Left ventricle myocardium inferior (tissue), 1 donor: Measurements from ENCODE around the gene IGIP. TPM values are rescaled to one million over a fixed set of nuclear protein-coding genes. Genes with fewer than 3 reads are reported as not detected.

Experiments used
- DNase-seq: peaks from one replicate; pipeline ENCODE4 v3.0.0-alpha.2; 2020
- H3K27ac ChIP-seq: fragments of 200-600 bp; replicated peaks from 2 replicates; pipeline ENCODE4 v1.8.0; 2021
- H3K27me3 ChIP-seq: fragments of 200-600 bp; 2 replicates; pipeline ENCODE4 v1.8.0; 2021; ENCODE audit warnings: low read depth
- H3K36me3 ChIP-seq: fragments of 200-600 bp; 2 replicates; pipeline ENCODE4 v1.8.0; 2021
- H3K4me1 ChIP-seq: fragments of 200-600 bp; 2 replicates; pipeline ENCODE4 v1.8.0; 2021
- H3K4me3 ChIP-seq: fragments of 200-600 bp; 2 replicates; pipeline ENCODE4 v1.8.0; 2021; ENCODE audit warnings: mild to moderate bottlenecking, moderate library complexity
- H3K9me3 ChIP-seq: fragments of 200-600 bp; replicated peaks from 2 replicates; pipeline ENCODE4 v1.8.0; 2021
- CTCF ChIP-seq: fragments of 200-600 bp; IDR thresholded peaks from 2 replicates; pipeline ENCODE4 v1.8.0; 2021; ENCODE audit warnings: antibody characterized with exemption, mild to moderate bottlenecking, borderline replicate concordance
- intact Hi-C: fragments of 100-400 bp; cut with micrococcal nuclease; formaldehyde crosslinking; loops from one replicate; pipeline ENCODE4 v1.11.0; 2022
- long read RNA-seq: library from polyadenylated mRNA; unstranded; transcript quantifications from one replicate; pipeline ENCODE4 v2.0.0, GENCODE V29; 2021
- total RNA-seq: library from RNA; stranded (reverse); fragmentation: NEBNext Ultra II Directional; extraction: Animal tissue kit (Norgen Biotek cat#: 25700); gene quantifications from one replicate; pipeline ENCODE4 v1.2.1, GENCODE V29; 2021
- donor health status: DM: no; HTN: yes; CAD: no; lungs with severe emphysema.

The IGIP gene
- 12.0 TPM for total RNA-seq
- long read RNA-seq, partial matches to known transcripts, result 0 of 3 reads
- long read RNA-seq, other reads (novel, unspliced or antisense), result 0 of 3 reads

- Histone ChIP-seq H3K27me3 (no peaks in the 10 kb centered on the region), H3K4me1 (peaks cover 28% of the 10 kb centered on the region), H3K27ac (no peak within 1 kb of the TSS), H3K36me3 (no peaks in the 10 kb centered on the region), H3K9me3 (no peaks in the 10 kb centered on the region), H3K4me3 (no peak within 1 kb of the TSS)
- DNase-seq, result no peak
- intact Hi-C loops, result no loop called here
- TF ChIP-seq CTCF, result no peak
Observed at GRCh38 chr5:140125637-140126036, at the start of gene IGIP. Gene IGIP (plus strand): TSS chr5:140125937. CDS start chr5:140128477, 2,540 bp downstream.

- intact Hi-C loops, result no loop called here
- no peak for DNase-seq
- no peak for TF ChIP-seq CTCF
- no peak overlapping the region for H3K27ac ChIP-seq
- H3K9me3 ChIP-seq, result no peaks in the 10 kb centered on the region
- no peak overlapping the region for H3K4me3 ChIP-seq
- no peaks in the 10 kb centered on the region for H3K36me3 ChIP-seq
- H3K27me3 ChIP-seq, result no peaks in the 10 kb centered on the region
- H3K4me1 ChIP-seq, result no peaks in the 10 kb centered on the region
Observed at GRCh38 chr5:140076142-140076541, 49.6 kb upstream of the IGIP start.

- TF ChIP-seq CTCF, result no peak
- H3K9me3 ChIP-seq, result no peaks in the 10 kb centered on the region
- no peaks in the 10 kb centered on the region for H3K4me1 ChIP-seq
- H3K27ac ChIP-seq, result no peak overlapping the region
- H3K36me3 ChIP-seq, result no peaks in the 10 kb centered on the region
- DNase-seq, result no peak
- no peak overlapping the region for H3K4me3 ChIP-seq
- intact Hi-C loops, result no loop called here
- H3K27me3 ChIP-seq, result no peaks in the 10 kb centered on the region
Observed at GRCh38 chr5:140076788-140077187, 48.9 kb upstream of the IGIP start.

DNA sequence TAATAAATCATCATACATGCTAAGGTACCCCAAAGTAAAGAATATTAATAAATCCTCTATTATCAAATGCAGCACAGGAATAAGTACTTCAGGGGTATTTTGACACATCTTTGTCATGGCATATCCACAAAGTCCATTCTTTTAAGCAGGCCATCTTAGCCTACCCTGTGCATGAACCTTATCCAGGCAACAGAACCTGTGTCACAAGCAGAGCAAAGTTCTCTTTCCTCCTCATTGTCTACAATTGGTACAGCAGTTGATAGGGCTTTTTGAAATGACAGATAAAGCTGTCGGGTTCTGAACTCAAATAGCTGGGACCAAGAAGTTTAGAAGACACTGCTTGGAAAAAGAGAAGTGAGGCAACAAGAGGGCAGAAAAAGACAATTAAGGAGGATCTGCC lies 42.6 kb upstream of the IGIP start:
- no peaks in the 10 kb centered on the region for H3K36me3 ChIP-seq
- H3K27ac ChIP-seq, result no peak overlapping the region
- no peaks in the 10 kb centered on the region for H3K4me1 ChIP-seq
- no peak overlapping the region for H3K4me3 ChIP-seq
- no peak for DNase-seq
- H3K9me3 ChIP-seq, result no peaks in the 10 kb centered on the region
- intact Hi-C loops, result no loop called here
- no peak for TF ChIP-seq CTCF
- no peaks in the 10 kb centered on the region for H3K27me3 ChIP-seq

DNA sequence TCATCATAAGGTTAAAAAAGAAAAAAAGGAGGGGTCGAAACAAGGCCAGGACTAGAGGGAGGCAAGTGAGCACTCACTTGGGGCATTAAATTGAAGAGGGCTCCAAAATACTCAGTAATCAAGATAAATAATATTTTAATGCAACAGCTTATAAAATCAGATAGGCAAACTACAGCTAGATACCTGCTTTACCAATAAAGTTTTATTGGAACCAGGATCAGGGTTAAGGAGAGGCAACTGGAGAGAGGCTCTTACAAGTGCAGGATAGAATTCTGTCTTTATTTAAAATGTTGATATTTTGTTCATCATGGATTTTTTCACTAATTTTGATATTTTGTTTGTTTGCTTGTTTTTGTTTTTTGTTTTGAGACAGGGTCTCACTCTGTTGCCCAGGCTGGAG lies 42.1 kb upstream of the IGIP start:
- Histone ChIP-seq H3K4me1 (no peaks in the 10 kb centered on the region), H3K27ac (no peak overlapping the region), H3K9me3 (no peaks in the 10 kb centered on the region), H3K36me3 (no peaks in the 10 kb centered on the region), H3K27me3 (no peaks in the 10 kb centered on the region), H3K4me3 (no peak overlapping the region)
- intact Hi-C loops, result no loop called here
- DNase-seq, result no peak
- TF ChIP-seq CTCF, result no peak

DNA sequence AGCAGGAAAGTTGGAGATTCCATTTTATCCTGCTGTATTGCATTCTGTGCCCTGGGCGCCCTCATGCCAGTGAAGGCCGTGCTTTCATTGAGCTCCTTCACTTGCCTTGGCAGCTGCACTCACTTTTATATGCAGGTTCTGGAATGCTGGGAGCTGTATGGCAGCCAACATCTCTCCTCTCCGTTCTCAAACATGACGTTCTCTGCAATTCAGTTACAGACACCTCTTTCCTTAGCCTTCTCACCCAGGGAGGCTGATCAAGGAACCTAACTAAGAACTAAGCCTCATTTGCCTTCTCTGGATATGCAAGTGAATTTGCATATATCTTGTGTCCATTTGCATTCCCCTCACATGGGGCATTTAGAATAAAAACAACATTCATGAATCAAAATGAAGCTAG lies 41.2 kb upstream of the IGIP start:
- intact Hi-C loops, result no loop called here
- Histone ChIP-seq H3K36me3 (no peaks in the 10 kb centered on the region), H3K4me1 (no peaks in the 10 kb centered on the region), H3K27me3 (no peaks in the 10 kb centered on the region), H3K27ac (peak overlapping the region; percentile 53), H3K4me3 (no peak overlapping the region), H3K9me3 (peaks cover 2% of the 10 kb centered on the region)
- no peak for TF ChIP-seq CTCF
- DNase-seq, result peak; percentile 28
